HG03066 (cell line): Measurements from ENCODE around the gene ISG20L2.

Source experiments
- ATAC-seq: cut with Tn5 transposase; IDR thresholded peaks from one replicate; pipeline ENCODE4 v1.9.1; 2021; ENCODE audit warnings: low read depth; ENCODE audit not compliant: unreplicated experiment

ISG20L2 gene

GRCh38 chr1:156708218-156708661 is 20.3 kb downstream of the ISG20L2 start:
- no peak for ATAC-seq

DNA sequence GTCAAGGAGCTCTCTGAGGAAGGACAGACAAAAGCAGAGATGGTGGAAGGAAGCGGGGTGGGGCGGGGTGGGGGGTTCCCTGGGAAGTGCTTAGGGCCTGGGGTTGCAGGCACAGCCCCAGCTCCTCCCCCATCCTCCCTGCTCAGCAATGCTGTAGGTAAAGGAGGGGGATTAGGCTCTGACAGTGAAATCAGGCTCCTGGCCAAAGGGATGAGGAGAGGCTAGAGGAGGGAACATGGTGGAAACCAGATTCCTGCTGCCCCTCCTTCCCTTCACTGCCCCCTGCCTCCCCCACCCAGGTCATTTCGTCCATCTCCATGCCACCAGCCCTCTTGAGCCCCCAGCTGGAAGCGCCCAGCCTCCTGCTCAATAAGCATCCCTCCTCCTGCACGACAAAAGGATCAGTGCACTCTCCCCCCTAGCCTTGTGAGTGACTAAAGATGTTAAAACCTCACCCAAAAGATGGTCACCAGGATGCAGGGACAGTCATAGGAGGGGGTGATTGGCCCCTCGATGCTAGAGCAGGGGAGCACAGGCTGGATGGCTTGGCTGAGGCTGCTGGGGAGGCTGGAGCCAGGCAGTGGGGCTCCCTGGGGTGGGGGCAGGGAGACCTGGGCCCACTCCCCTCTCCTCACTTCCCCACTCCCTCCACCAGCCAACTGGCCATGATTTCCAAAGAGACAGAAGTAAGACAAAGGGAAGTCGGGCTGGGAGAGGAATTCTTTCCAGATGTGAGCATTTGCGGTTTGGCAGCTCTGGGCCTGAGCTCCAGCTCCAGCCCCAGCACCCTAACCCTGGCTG is 20.9 kb downstream of the ISG20L2 start:
- ATAC-seq: no peak

DNA sequence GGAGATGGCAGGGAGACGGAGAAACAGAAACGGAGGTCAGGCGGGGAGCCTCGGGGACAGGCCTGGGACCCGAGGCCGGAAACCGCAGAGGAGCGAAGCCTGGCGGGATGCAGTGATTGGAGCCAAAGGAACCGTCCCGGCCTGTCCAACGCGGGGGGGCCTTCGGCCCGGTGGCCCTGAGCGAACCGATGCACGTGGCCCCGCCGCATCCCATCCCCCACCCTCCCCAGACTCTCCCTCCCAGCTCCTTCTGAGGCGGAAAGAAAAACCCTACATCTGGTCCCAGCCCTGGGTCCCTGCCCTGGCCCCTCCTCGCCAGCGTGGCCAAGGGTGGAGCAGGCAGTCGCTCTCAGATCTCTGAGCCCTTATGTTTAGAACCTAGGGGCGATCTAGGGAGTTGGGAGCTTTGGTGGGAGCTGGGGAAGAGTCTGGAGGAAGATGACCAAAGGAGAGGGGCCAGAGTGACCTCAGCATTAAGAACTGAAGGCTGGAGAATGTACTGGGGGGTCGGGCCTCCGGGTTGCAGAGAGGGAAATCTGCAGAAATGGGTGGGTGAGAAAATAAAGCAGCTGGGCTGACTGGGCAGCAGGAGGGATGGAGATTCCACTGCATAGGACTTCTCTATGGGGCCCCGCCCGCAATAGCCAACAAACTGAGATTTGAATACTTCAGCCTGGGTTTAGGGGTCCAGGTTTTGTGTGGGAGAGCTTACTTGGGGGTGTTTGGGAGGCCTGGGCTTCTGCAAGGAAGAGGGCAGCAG is 21.7 kb downstream of the ISG20L2 start:
- no peak for ATAC-seq

DNA sequence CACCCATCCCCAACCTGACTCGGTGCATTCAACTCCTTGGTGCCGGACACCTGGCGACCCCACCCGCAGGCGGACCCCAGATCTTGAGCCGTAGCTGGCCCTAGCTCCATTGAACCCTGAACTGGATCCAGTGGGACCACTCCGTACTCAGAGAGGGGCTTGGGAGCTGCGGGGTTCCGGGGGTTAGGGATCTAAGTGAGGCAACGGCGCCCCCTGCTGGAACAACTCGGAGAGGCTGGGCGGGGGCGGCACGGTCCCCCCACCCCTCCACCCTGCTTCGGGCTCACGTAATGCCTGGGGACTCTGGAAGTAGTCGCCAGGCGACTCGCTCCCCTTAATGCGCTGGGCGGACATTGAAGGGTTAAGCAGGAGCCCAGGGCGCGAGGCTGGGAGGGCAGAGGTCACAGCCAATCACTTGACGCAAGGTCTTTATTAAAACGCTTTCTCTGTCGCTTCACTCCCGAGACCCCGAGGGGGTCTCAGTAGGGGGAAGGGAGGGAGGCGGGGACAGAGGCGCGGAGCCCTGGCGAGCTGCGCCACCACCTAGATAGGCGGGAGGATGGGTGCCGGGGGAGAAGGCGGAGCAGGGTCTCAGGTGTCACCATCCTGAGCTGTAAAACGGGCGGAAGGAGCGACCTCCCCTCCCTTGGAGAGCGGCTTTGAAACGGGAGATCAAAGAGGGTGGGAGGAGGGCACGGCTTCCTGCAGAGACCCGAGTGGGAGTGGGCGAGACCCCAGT is 22.5 kb downstream of the ISG20L2 start:
- no peak for ATAC-seq

- ATAC-seq: no peak
Measured at GRCh38 chr1:156705321-156705917, 23.1 kb downstream of the ISG20L2 start, which contains the start of gene CRABP2. CRABP2 (minus strand) TSS chr1:156705583; CDS start chr1:156705446, 137 bp downstream.

- ATAC-seq: no peak
Measured at GRCh38 chr1:156704930-156705320, 23.6 kb downstream of the ISG20L2 start.

DNA sequence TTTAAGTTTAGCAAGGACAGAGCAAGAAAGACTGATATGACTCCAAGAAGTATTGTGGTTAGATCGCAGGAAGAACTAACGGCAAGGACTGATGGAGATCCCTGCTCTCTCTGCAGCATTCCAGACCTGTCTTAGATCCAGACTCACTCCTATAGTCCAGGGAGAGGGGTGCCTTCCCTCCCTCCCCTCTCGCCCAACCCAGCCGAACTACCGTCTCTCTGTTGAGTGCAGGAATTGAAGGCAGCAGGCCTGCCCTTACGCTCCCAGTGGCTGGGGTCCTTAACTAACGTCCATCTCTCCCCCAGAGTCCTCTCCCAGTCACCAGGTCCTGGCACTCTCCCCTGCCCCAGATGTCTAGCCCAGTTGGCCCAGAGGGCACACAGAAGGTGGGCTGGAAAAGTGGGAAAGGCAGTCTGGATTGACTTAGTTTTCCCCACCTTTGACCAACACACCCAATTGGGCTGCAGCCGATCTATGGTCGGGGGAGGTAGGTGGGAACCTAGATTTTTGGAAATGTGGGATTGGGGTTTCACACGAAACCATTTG is 24.3 kb downstream of the ISG20L2 start:
- no peak for ATAC-seq

DNA sequence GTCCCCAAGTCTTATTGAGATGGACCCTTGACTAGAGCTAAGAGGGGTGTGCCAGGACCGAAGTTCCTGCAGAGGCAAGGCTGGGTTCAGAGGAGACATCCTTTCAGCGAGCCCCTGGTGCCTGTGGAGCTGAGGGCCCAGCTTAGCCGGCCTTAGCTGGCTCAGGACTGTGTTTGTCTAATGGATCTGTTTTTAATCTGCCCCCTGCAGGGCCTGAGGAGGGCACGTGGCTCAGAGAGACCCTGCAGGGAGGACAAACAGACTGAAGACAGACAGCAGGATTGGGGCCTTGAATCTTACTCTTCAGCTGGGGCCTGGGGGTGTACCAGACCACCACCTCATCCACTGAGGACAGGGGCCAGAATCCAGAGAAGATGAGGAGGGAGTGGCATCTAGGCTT is 24.8 kb downstream of the ISG20L2 start:
- ATAC-seq: no peak

GRCh38 chr1:156703336-156703735 is 25.2 kb downstream of the ISG20L2 start:
- ATAC-seq: no peak

DNA sequence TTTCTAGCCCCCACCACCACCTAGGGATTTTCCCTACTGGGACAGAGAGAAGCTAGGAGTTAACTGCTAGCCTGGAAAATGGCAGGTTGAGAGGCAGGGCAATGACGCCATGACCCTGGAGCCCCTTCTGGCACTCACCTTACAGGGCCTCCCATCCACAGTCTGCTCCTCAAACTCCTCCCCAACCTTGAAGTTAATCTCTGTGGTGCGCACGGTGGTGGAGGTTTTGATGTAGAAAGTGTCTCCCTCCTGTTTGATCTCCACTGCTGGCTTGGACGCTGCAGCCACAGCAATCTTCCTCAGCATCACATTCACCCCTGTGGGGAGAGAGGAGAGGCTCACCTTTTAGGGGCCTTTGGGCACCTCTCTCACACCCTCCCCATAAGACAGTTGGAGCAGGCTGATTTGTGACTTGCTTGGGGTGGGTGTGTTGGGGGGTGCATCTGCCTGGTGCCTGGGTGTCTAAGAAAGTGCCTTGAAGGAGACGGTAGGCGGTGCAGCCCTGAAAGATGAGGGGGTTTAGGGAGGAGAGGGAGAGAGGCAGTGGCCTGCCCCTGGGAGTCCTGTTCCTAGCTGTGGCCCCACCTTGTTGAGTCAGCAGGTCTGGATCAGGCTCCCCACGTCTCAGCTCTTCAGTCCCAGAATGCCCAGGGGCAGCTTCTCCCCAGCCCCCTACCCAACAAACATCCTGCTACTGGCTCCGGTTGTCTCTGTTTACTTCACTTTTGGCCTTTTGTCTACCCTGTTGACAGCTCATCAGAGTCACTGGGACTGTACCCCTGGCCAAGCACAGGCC is 27.6 kb downstream of the ISG20L2 start:
- no peak for ATAC-seq

- ATAC-seq: no peak
Measured at GRCh38 chr1:156698995-156699394, 29.6 kb downstream of the ISG20L2 start.

DNA sequence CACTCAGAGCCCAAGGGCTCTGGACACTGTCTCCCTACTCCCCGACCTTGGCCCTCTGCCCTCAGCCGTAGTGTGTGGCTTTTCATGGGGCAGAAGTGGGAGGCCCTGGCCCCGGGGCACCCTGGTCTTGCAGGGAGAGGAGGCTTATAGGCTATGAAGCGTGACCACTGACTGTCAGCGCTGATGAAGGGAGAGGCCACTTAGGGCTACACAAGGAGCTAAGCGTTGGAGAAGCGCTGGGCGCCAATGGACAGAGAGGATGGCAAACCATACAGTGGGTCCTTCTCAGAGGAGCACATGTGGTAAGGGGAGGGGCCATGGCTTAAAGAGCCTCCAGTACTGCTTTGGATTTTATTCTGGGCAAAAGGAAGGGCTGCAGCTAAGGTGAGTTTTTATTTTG is 31.1 kb downstream of the ISG20L2 start:
- ATAC-seq: no peak

- ATAC-seq: no peak
Measured at GRCh38 chr1:156696755-156697154, 31.8 kb downstream of the ISG20L2 start.

DNA sequence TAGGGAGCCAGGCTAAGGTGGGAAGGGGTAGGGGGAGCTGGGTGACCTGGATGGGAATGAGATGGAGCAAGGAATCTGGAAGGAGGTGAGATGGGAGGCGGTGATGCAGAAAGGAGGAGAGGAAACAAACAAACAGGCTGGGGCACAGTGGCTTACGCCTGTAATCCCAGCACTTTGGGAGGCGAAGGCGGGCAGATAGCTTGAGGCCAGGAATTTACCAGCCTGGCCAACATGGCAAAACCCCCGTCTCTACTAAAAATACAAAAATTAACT is 33.9 kb downstream of the ISG20L2 start:
- ATAC-seq: no peak

DNA sequence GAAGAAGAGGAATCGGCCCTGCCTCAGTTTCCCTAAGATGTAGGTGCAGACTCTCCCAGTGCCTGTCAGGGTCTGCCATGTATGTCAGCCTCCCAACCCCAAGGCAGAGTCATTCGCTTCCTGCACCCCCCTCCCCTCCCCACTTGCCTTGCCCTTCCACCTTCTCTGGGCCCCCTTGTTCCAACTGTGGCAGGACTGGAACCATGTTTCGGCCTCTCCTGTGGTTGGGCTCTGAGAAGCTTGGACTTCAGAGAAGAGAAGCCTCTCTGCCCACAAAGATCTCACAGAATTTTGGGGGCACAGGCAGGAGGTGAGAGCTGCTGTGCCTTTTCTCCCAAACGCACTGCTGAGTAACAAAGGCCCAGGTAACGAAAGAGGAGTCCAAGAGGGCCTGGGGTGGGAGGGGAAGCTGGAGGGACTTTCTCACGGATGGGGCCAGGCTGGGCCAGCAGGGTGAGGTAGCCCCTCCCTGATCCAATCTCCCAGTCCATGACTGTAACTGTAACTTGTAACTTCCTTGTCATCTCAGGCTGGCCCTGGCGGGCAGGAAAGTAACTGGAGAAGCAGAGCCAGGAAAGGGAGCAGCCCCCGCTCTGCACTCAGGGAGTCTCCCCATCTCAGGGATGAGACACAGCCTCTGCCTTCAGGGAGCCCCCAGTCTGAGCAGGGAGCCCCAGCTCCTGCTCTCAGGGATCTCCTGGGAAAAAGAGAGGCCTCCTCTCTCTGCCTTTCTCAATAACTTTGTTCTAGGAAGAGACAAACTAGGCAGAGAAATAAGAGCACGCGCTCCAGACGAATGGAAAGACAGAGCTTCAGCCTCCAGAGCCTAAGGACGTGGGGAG is 34.5 kb downstream of the ISG20L2 start:
- no peak for ATAC-seq

DNA sequence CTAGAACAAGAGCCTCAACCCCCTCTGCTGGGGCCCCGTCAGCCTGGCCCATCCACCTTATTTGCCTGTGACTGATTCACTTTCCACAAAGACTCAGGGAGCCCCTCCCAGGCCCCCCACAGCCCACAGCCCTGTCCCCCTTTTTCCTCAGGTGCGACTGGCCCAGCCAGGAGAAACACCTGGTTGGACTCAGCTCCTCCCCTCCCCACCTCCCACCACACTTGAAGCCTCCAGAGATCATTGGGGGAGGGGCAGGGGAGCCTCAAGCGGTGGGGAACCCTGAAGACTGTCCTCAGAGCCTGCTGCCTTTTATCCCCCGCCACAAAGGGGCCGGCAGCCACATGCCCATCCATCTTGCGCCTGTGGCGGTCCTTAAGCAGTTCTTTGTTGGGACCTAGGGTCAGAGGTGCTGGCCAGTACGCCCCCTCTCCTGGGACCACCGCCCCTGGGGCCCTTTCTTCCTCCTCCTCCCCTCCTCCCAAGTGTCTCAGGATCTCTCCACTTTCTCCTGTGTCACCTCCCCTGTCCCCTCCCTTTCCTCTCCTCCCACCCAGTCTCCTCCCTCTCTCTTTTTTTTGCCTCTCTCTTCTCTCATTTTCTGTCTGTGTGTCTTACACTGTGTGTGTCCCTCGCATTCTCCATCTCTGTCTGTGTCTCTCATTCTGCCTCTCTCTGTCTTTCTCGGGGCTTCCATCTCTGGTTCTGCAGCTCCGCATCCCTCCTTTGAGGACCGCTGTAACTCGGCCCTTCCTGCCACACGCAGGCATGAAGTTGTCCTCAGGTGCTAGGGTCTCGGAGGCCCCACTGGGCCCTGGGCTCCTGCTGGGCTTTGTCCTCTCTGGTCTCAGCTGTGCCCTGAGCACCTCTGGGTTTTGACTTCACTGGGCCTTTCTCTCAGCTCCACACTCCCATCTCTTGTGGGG is 35.4 kb downstream of the ISG20L2 start:
- ATAC-seq: no peak

DNA sequence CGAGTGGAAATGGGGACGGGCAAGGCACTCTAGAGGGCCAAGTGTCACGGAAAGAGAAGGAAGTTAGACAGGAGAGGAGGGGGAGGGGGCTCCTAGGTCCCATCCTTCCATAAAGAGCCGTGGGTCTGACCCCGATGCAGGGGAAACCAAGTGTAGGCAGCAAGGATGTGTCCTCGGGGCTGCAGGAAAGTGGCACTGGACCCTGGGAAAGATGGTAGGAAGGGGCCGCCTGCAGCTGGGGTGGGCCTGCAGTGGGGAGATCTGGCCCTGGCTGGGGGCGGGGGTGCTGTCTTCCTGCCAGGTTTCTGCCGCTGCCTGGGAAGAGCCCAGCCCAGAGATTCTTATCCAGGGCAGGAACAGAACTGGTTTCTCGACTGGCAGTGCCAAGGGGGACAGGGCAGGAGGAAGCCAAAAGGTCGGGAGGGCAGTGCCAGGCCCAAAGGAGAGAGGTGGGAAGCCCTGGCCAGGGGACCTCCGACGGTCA is 36.1 kb downstream of the ISG20L2 start:
- no peak for ATAC-seq
